Cardiac muscle cell (in vitro differentiated cells and primary cell): ENCODE measurements around the gene GRAMD2B. TPM values are rescaled to one million over a fixed set of nuclear protein-coding genes. Genes with fewer than 3 reads are reported as not detected.

ENCODE experiments used
- DNase-seq, 2 donors: peaks; one replicate each; pipeline versions ENCODE4 v3.0.0 to v3.0.0-alpha.2; 2010 to 2017; ENCODE audit warnings: low read depth in 1 of 2, low spot score in 1 of 2
- H3K27ac ChIP-seq: fragments of 200-600 bp; sonication (generic); 2 replicates; pipeline ENCODE4 v1.5.1; 2016
- H3K27me3 ChIP-seq: fragments of 200-600 bp; sonication (generic); 2 replicates; pipeline ENCODE4 v1.6.0; 2016; ENCODE audit warnings: control low read depth
- H3K36me3 ChIP-seq: fragments of 200-600 bp; sonication (generic); 2 replicates; pipeline ENCODE4 v1.5.1; 2016; ENCODE audit warnings: control low read depth
- H3K4me1 ChIP-seq: fragments of 200-600 bp; sonication (generic); 2 replicates; pipeline ENCODE4 v1.8.1; 2017; ENCODE audit warnings: low read depth, mild to moderate bottlenecking, mixed run types
- H3K4me3 ChIP-seq: fragments of 200-600 bp; sonication (generic); 2 replicates; pipeline ENCODE4 v1.5.1; 2016; ENCODE audit warnings: mild to moderate bottlenecking
- H3K9me3 ChIP-seq: fragments of 200-600 bp; sonication (generic); 2 replicates; pipeline ENCODE4 v1.5.1; 2017; ENCODE audit warnings: low read depth, mild to moderate bottlenecking, control low read depth
- polyA plus RNA-seq: library from polyadenylated mRNA; unstranded; fragments of >200 nt; fragmentation: Nextera tagmentation; extraction: Ambion mirVana; gene quantifications from 2 replicates; pipeline ENCODE4 v1.2.1, GENCODE V29; 2016
- total RNA-seq: library from RNA; depleted of rRNA; stranded (reverse); fragments of >200 nt; gene quantifications from 2 replicates; pipeline ENCODE4 v1.2.3, GENCODE V29; 2016
- TF ChIP-seq, protein P1 (sequence below): IDR thresholded peaks from 2 replicates; pipeline ENCODE4 v1.5.1; 2012; ENCODE audit warnings: low read depth, mild to moderate bottlenecking, low read length

The GRAMD2B gene
- total and polyA plus RNA-seq, 2 experiments from 2014 or later, result 17.7 to 26.8 TPM

DNA sequence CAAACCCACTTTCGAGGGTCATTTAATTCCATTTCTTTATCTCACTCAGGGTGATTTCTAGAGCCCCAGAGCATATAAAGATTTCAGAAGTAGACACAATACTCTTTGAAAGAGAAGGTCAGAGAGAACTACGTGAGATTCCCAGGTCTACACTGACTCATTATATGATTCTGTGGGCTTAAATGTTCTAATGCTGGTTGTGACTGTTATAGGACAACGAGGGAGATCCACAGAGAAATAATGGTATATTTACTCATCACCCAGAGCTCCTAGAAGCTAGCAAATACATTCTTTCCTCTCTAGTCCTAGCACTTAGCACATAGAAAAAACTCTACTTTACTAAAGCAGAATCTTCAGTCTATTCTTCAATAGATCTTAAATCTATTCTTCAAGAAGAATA lies 39.4 kb upstream of the GRAMD2B start:
- no peak for DNase-seq
- Histone ChIP-seq H3K27me3 (no peaks in the 10 kb centered on the region), H3K4me1 (no peaks in the 10 kb centered on the region), H3K27ac (no peak overlapping the region), H3K9me3 (no peaks in the 10 kb centered on the region), H3K36me3 (no peaks in the 10 kb centered on the region), H3K4me3 (no peak overlapping the region)
- TF ChIP-seq, protein P1, sequence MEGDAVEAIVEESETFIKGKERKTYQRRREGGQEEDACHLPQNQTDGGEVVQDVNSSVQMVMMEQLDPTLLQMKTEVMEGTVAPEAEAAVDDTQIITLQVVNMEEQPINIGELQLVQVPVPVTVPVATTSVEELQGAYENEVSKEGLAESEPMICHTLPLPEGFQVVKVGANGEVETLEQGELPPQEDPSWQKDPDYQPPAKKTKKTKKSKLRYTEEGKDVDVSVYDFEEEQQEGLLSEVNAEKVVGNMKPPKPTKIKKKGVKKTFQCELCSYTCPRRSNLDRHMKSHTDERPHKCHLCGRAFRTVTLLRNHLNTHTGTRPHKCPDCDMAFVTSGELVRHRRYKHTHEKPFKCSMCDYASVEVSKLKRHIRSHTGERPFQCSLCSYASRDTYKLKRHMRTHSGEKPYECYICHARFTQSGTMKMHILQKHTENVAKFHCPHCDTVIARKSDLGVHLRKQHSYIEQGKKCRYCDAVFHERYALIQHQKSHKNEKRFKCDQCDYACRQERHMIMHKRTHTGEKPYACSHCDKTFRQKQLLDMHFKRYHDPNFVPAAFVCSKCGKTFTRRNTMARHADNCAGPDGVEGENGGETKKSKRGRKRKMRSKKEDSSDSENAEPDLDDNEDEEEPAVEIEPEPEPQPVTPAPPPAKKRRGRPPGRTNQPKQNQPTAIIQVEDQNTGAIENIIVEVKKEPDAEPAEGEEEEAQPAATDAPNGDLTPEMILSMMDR, result no peak

DNA sequence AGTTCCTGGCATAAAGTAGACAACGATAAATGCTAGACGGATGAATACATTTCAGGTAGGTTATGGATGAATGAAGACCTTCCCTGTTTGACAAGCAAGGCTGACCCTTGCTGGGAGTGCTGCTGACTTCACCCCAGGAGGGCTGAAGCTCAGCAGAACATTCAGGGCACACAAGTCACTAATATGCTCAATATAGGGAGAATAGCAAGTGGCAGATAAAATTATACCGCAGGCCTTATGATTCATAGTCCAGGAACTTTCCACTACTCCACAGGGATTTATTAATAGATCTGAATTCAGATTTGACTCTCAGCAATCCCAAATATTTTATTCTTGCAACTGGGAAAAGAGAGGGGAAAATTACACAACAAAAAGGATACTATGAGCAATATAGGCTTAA lies 38.2 kb upstream of the GRAMD2B start:
- no peaks in the 10 kb centered on the region for H3K27me3 ChIP-seq
- H3K4me1 ChIP-seq, result no peaks in the 10 kb centered on the region
- TF ChIP-seq, protein P1, result no peak
- H3K9me3 ChIP-seq, result no peaks in the 10 kb centered on the region
- peak in 1 of 2 donors; percentile 82 for DNase-seq
- H3K27ac ChIP-seq, result no peak overlapping the region
- H3K36me3 ChIP-seq, result no peaks in the 10 kb centered on the region
- H3K4me3 ChIP-seq, result no peak overlapping the region

DNA sequence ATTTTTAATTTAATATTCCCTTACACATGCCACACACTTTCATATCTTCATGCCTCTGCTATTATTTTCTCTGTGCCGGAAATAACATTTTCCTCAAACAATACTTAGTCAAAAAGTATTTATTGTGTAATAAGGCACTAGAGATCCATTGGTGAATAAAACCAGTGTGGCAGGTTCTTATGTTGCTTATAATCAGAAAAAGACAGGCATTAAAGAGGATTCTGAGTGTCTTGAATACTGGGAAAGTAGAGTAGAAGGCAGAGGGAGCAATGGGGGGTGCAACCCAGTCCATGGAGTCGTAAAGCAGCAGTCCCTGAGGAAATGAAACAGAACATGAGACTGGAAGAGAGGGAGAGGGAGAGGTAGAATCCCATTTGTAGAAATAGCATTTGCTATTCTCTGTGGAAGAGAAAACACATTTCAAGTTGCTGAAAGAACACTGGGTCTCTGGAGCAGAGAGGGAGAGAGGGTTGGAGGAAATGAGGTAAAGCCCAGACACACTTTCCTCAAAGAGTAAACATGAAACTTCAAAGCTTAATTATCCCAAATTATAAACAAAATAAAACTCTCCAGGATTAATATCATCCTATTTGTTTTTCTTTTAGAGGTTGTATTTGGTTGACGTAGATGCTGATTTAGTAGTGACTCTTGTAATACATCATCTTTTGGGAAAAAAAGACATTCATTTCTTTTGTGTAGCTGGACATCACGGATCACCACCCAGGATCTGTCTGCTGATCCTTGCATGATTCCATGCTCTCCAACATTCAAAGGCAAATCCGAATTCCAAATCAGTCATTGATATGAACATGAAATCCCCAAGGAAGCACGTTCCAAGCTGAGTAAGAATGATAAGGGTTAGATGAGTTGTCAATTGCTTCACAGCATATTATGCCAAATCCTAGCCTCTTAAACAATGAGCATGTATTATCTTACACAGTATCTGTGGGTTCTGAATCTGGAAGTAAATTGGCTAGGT lies 37.4 kb upstream of the GRAMD2B start:
- H3K9me3 ChIP-seq, result no peaks in the 10 kb centered on the region
- H3K4me1 ChIP-seq, result no peaks in the 10 kb centered on the region
- H3K36me3 ChIP-seq, result no peaks in the 10 kb centered on the region
- no peak for DNase-seq
- no peak overlapping the region for H3K27ac ChIP-seq
- no peak overlapping the region for H3K4me3 ChIP-seq
- no peaks in the 10 kb centered on the region for H3K27me3 ChIP-seq
- TF ChIP-seq, protein P1, result no peak

DNA sequence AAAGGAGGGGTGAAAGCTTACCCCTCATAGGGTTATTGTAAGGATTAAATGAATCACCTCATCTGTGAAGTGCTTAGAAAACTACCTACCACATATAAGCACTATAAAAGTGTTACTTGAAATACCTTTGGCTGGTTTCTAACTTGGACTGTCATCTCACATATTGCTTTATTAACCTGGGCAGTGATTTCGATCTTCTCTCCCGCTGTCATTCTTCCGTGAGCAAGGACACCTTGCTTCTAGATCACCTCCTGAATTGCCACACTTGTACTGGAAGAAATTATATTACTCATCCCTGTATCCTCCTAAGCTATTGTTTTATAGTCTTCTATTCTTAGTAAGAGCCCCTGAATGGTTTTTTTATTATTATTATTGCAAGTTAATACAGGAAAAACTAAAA lies 34.0 kb upstream of the GRAMD2B start:
- DNase-seq, result no peak
- TF ChIP-seq, protein P1, result no peak
- Histone ChIP-seq H3K27ac (no peak overlapping the region), H3K36me3 (no peaks in the 10 kb centered on the region), H3K4me1 (no peaks in the 10 kb centered on the region), H3K9me3 (no peaks in the 10 kb centered on the region), H3K27me3 (no peaks in the 10 kb centered on the region), H3K4me3 (no peak overlapping the region)

DNA sequence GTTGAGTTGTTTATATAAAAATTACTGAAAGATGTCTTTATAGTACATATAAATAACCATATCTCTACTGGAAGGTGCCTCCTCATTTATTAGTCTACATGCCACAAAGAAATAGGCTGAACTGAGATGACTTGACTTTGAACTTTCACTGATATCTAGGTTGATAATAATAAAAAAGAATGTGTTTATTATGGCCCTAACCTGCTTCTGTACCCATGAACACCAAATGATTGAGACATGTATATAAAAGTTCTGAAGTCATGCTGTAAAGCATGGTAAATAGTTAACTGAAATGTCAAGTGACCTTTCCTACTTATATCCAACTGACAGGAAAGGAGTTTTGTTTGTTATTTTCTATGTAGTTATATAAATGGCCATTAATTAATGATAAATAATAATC lies 33.2 kb upstream of the GRAMD2B start:
- Histone ChIP-seq H3K4me3 (no peak overlapping the region), H3K27me3 (no peaks in the 10 kb centered on the region), H3K9me3 (no peaks in the 10 kb centered on the region), H3K36me3 (no peaks in the 10 kb centered on the region), H3K27ac (no peak overlapping the region), H3K4me1 (no peaks in the 10 kb centered on the region)
- no peak for DNase-seq
- TF ChIP-seq, protein P1, result no peak
